GM12891 (cell line): ENCODE results near the gene TCEAL4.

ENCODE experiments used
- DNase-seq: peaks from one replicate; pipeline ENCODE4 v3.0.0; 2011; ENCODE audit warnings: low spot score; ENCODE audit not compliant: insufficient read length
- FAIRE-seq: peaks from 2 replicates; lab custom pipeline; 2011; peaks lifted over from hg19 to GRCh38; lab: Jason Lieb, UNC
- PAX5 ChIP-seq: IDR thresholded peaks from 2 replicates; pipeline ENCODE4 v1.6.1; 2011; ENCODE audit warnings: low read length, moderate library complexity, mild to moderate bottlenecking; ENCODE audit not compliant: insufficient read depth, severe bottlenecking
- POLR2A ChIP-seq: IDR thresholded peaks from 2 replicates; pipeline ENCODE4 v1.6.1; 2011; ENCODE audit warnings: low read depth, low read length, control low read depth
- POLR2AphosphoS5 ChIP-seq: IDR thresholded peaks from 2 replicates; pipeline ENCODE4 v1.6.1; 2011; ENCODE audit warnings: low read depth, low read length, control low read depth
- POU2F2 ChIP-seq: IDR thresholded peaks from 2 replicates; pipeline ENCODE4 v1.6.1; 2011; ENCODE audit warnings: low read depth, mild to moderate bottlenecking, control low read depth, low read length, moderate library complexity
- SPI1 ChIP-seq: IDR thresholded peaks from 2 replicates; pipeline ENCODE4 v1.6.1; 2011; ENCODE audit warnings: low read depth, low read length, control low read depth
- TAF1 ChIP-seq: IDR thresholded peaks from 2 replicates; pipeline ENCODE4 v1.6.1; 2011; ENCODE audit warnings: low read depth, low read length, control low read depth

The TCEAL4 gene

DNA sequence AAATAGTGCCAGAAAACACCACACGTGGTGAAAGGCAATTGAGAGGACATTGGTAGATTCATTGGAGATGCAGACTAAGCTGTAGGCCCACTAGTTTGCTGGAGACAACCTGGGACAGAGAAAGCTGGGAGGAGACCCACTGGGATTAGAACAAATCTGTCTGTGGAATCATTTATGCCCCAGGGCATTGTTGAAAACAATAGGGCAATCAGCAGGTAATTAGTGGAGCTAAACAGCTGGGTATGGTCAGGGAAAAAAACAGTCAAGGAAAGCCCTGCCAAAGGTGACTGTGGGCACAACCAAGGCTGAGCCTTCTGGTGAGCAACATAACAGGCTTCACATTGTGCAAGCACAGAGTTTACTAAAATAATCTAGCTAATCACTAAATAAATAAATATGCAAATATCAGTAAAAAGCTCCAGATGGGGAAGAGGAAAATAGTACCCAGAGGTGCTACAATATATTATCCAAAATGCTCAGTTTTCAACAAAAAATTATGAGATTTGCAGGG lies 31.4 kb downstream of the TCEAL4 start:
- DNase-seq = no peak
- TF ChIP-seq TAF1 = no peak
- no peak for TF ChIP-seq PAX5
- no peak for TF ChIP-seq SPI1
- TF ChIP-seq POLR2A = no peak
- TF ChIP-seq POLR2AphosphoS5 = no peak
- TF ChIP-seq POU2F2 = no peak
- peak; percentile 45 for FAIRE-seq

DNA sequence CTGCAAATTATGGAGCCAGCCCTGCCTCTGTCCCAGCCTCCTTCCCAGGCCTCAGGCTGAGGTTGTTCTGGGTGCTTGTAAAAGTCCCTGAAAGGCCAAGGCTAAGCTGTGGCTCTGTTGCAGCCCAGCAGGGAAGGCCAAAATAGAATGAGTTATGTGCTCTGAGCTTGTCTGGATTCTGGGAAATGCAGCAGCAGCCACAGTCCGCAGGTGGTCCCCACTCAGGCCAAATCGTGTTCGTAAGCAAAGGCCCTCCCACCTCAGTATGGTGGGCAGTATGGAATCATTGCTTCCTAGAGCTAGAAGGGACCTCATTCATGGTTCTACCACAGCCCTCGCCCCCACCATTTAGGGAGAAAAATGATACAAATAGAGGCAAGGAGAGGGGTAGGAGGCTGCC lies 38.8 kb downstream of the TCEAL4 start:
- no peak for TF ChIP-seq POLR2AphosphoS5
- TF ChIP-seq PAX5 = no peak
- TF ChIP-seq SPI1 = no peak
- no peak for TF ChIP-seq TAF1
- no peak for TF ChIP-seq POLR2A
- TF ChIP-seq POU2F2 = no peak
- DNase-seq (no peak), FAIRE-seq (peak; percentile 69)

DNA sequence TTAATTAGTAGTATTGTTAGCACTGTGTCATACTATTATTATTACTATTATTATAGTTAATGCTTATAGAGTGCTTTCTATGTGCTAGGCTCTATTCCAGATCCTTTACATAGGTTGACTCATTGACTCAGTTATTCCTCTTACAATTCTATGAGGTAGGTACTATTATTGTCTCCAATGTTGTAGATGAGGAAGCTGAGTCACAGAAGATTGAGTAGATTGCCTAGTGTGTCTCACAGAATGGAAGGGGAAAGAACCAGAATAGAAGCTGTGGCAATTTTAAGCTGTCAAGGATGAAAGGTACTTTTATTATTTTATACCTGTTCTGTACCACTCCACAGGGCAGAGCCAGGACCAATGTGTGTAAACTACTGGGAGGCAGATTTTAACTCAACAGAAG lies 41.5 kb downstream of the TCEAL4 start:
- no peak for FAIRE-seq
- no peak for TF ChIP-seq TAF1
- no peak for TF ChIP-seq PAX5
- no peak for TF ChIP-seq POU2F2
- no peak for TF ChIP-seq POLR2AphosphoS5
- no peak for TF ChIP-seq POLR2A
- TF ChIP-seq SPI1 = no peak
- no peak for DNase-seq

DNA sequence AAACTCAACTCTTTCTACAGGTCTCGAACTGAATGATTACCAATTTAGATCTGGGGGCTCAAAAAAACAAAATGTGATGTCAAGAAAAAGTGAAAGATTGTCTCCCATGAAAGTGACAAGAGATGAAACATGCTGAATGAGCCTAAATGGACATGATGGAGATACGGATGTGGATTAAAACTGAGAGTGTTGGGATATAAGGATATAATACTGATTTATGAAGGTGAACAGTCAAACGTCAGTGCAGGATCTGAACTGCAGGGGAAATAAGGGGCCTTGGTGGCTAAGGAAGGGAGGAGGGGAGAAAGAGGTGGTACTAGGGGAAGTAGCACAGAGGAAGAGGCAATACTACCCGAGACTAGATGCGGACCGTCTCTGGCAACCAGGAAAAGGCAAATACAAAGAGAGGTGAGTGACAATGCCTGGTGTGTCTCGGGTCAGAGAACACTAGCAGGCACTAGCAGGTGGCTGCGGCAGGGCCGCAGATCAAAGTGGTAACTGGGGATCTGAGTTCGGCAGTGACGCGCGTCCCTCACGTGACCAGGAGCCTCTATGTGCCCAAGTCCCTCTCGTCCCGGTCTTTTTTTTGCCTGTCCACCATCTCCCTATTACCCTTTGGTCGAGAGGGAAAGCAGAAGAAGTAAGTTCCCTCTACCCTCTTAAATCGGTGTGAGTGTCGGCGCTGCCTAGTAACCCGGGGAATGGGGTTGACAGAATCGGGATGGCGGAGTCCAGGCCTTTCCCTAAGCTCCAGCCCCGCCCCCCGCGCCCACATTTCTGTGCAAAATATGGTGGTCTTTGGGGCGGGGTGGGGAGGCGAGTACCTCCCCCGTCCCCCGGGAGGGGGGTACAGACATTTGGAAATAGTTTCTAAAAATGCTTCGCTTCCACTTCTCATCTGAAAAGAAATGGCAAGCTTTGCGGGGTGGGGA lies 43.3 kb downstream of the TCEAL4 start, which contains the start of gene TCEAL1:
TCEAL1 (plus strand) TSS at position 590 of the 932 bp plus-strand sequence. CDS start 942 bp downstream, outside the sequence.
- DNase-seq (no peak), FAIRE-seq (peak; percentile 86)
- TF ChIP-seq POLR2A (peak; percentile 67), POLR2AphosphoS5 (0 out of 2 replicates have a peak, but pooled peaks have one; percentile 3), TAF1 (no peak)

DNA sequence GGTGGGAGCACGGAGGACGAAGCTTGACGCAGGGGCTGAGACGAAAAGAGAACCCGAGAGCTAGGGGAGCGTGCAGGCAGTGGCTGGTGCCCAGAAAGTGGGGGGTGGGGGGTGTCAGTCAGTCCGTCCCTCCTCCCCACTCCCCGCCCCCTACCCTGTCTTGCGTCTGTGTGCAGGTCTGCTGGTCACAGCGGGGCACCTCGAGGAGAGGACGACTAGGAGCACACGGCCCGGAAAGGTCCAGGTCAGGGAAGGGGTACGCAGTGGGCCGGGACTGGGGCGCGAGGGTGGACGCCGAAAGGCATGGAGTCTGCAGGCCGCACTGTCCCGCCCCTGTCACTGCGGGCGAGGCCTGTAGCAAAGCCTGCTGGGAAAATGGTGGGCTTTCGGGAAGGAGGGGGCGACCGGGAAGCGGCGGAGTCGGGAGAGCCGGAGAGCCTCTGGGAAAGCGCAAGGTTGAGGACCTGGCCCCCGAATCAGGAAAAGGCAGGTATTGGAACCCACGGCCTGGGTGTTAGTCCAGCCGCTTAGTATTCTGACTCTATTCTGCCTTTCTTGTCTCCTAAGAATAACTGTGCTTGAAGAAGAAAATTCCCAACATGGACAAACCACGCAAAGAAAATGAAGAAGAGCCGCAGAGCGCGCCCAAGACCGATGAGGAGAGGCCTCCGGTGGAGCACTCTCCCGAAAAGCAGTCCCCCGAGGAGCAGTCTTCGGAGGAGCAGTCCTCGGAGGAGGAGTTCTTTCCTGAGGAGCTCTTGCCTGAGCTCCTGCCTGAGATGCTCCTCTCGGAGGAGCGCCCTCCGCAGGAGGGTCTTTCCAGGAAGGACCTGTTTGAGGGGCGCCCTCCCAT lies 44.2 kb downstream of the TCEAL4 start:
- DNase-seq (no peak), FAIRE-seq (peak; percentile 31)
- TF ChIP-seq POLR2A (peak; percentile 62; the same call in 1 of the 2 replicates), POLR2AphosphoS5 (no peak)

DNA sequence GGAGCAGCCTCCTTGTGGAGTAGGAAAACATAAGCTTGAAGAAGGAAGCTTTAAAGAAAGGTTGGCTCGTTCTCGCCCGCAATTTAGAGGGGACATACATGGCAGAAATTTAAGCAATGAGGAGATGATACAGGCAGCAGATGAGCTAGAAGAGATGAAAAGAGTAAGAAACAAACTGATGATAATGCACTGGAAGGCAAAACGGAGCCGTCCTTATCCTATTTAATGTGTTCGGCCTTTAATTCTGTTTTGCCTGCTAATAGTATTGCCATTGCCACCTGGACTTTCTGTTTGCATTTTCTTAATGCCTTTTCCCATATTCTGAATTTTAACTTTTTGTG lies 44.8 kb downstream of the TCEAL4 start:
- FAIRE-seq = no peak
- TF ChIP-seq POU2F2 (no peak), SPI1 (no peak), TAF1 (no peak), POLR2AphosphoS5 (no peak), PAX5 (no peak), POLR2A (no peak)

DNA sequence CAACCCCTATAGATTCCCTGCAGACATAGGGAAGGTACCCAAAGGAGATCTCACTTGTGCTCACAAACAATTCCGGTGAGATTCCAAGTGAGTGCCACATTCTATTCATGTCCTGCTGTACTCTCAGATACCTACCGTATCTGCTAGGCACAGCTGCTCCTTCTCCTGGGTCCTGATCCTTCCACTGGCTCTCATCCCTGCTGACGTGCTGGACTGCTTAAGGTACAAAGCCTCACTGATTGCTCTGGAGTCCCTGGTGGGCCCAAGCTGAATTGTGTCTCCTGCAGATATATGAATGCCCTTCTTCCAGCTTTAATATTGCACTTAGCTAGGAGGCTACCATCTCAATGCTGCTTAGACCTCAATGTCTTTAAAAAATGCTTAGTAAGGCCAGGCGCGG lies 45.8 kb downstream of the TCEAL4 start:
- DNase-seq (no peak), FAIRE-seq (no peak)
- TF ChIP-seq PAX5 = no peak
- no peak for TF ChIP-seq TAF1
- no peak for TF ChIP-seq POLR2A
- TF ChIP-seq POLR2AphosphoS5 = no peak
- TF ChIP-seq POU2F2 = no peak
- TF ChIP-seq SPI1 = no peak

More for the DNA sequence above, 44.8 kb downstream of the TCEAL4 start:
- no peak for DNase-seq

DNA sequence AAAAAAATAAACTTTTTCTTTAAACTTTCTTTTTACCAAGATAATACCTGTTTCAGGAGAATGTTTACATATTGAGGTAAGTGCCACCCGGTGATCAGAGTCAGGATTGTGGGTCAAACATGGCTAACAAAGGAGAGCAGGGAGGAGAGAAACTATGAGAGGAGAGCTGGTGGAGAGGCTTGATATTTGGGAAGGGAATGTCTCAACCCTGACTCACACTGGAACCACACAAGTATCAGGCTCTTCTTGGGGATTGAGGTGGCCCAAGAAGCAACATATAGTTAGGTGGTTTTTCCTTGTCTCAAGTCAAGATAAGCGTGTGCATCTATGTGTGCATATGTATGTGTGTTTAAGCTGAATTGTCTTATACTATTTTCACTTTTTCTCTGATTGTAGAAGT lies 50.1 kb downstream of the TCEAL4 start:
- TF ChIP-seq TAF1 (no peak), POLR2A (no peak), POU2F2 (no peak)
- no peak for FAIRE-seq
- no peak for DNase-seq
